ENCODE data around the gene SLC26A8. TPM values are rescaled to one million over a fixed set of nuclear protein-coding genes. Genes with fewer than 3 reads are reported as not detected.

The SLC26A8 gene
- total RNA-seq, 3 donors from 2014 or later: 0.29 to 0.48 TPM; not detected in 1

DNA sequence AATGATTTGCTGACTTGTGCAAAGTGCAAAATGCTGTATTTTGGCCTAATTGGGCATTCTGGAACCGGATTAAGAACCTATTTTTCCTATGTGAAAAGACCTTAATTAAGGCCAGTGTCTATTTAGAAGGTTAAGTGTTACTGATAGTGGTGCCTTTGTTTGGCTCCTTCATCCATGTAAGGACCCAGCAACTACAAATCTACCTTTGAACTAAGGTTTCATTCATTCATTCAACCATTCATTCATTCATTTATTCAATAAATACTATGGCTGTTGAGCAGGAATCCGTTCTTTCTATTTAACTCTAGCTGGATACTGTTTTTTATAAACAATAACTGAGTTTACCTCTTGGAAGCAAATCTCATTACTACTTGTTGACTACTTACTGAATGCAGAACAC, 36.8 kb upstream of the SLC26A8 start:
- H3K27me3 ChIP-seq: no peaks in the 10 kb centered on the region
- no peak for DNase-seq (ENCODE audit: low spot score in 2 of 2)
- no peak overlapping the region for H3K27ac ChIP-seq
- TF ChIP-seq, protein P1, sequence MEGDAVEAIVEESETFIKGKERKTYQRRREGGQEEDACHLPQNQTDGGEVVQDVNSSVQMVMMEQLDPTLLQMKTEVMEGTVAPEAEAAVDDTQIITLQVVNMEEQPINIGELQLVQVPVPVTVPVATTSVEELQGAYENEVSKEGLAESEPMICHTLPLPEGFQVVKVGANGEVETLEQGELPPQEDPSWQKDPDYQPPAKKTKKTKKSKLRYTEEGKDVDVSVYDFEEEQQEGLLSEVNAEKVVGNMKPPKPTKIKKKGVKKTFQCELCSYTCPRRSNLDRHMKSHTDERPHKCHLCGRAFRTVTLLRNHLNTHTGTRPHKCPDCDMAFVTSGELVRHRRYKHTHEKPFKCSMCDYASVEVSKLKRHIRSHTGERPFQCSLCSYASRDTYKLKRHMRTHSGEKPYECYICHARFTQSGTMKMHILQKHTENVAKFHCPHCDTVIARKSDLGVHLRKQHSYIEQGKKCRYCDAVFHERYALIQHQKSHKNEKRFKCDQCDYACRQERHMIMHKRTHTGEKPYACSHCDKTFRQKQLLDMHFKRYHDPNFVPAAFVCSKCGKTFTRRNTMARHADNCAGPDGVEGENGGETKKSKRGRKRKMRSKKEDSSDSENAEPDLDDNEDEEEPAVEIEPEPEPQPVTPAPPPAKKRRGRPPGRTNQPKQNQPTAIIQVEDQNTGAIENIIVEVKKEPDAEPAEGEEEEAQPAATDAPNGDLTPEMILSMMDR (IDR thresholded peaks at IDR 0.05): no peak
- TF ChIP-seq POLR2A (IDR thresholded peaks at IDR 0.05) (no peak), POLR2AphosphoS5 (IDR thresholded peaks at IDR 0.05) (no peak)
- H3K4me1 ChIP-seq: no peaks in the 10 kb centered on the region
- H3K9me3 ChIP-seq: no peaks in the 10 kb centered on the region
- no peaks in the 10 kb centered on the region for H3K36me3 ChIP-seq
- intact Hi-C loops (cut with DNase I; ENCODE audit: low total_unique reads): loop anchor here (5.0 kb wide), 1 partner anchor 719 kb away; the partner anchor contains the start of gene PPARD
- no peak overlapping the region for H3K4me3 ChIP-seq

DNA sequence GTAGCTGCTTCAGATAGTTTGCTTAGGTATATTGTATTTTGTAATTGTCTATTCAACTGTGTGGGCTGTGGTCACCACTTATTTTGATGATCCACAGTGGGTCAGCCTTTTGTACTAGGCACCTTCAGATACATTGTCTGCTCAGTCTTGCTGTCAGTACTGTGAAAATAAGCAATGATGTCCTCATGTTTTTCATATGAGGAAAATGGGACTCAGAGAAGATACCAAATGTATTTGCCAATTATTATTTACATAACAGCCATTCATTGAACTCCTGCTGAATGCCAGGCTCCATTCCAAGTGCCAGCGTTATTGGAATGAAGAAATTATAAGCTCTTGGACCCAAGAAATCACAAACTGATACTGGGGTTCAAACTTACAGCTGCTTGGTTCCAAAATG, 31.7 kb upstream of the SLC26A8 start:
- Histone ChIP-seq H3K36me3 (peaks cover 4% of the 10 kb centered on the region), H3K4me1 (no peaks in the 10 kb centered on the region), H3K9me3 (no peaks in the 10 kb centered on the region), H3K27me3 (no peaks in the 10 kb centered on the region), H3K27ac (no peak overlapping the region), H3K4me3 (no peak overlapping the region)
- TF ChIP-seq POLR2AphosphoS5 (IDR thresholded peaks at IDR 0.05) (no peak), POLR2A (IDR thresholded peaks at IDR 0.05) (no peak)
- TF ChIP-seq, protein P1 (IDR thresholded peaks at IDR 0.05): no peak
- intact Hi-C loops (cut with DNase I; ENCODE audit: low total_unique reads): no loop called here
- no peak for DNase-seq (ENCODE audit: low spot score in 2 of 2)

DNA sequence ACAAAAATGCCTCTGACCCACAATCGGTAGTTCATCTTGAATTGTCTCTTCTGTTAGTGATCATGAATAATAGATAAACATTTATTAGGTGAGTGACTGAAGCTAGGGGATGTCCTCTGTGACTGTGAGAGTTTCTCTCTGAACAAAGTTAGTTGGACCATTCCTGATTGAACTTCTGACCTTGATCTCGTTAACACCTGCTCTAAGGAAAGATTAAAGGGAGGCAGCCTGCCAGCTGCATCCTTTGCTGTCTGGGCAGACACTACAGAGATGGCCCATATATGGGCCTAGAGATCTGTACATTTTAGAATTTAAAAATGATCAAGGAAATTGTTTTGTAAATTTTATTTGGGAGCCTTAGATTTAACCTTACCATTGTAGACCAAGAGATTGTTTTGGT, 30.5 kb upstream of the SLC26A8 start:
- Histone ChIP-seq H3K36me3 (peaks cover 4% of the 10 kb centered on the region), H3K9me3 (no peaks in the 10 kb centered on the region), H3K4me1 (no peaks in the 10 kb centered on the region), H3K27me3 (no peaks in the 10 kb centered on the region), H3K27ac (no peak overlapping the region), H3K4me3 (no peak overlapping the region)
- intact Hi-C loops (cut with DNase I; ENCODE audit: low total_unique reads): no loop called here
- DNase-seq (ENCODE audit: low spot score in 2 of 2): no peak
- TF ChIP-seq POLR2AphosphoS5 (IDR thresholded peaks at IDR 0.05): no peak
- TF ChIP-seq POLR2A (IDR thresholded peaks at IDR 0.05): no peak
- TF ChIP-seq, protein P1 (IDR thresholded peaks at IDR 0.05): no peak

DNA sequence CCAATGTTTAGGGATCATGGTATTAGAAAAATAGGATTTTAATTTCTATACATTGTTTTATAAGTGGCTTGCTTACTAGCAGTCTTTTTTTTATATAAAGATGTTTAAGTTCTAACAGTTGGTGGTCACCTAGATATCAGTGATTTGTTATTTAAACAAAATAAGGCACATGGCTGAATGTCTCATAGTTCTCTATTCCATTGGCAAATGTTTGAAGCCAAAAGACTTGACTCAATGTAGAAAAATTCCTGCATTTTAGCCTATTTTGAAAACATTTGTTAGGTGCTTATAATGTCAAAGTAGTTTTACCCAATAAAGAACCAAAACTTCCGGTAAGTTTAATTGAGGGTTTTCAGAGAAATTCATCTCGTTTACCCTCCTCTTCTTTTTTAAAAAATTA, 30.0 kb upstream of the SLC26A8 start:
- TF ChIP-seq POLR2A (IDR thresholded peaks at IDR 0.05): no peak
- TF ChIP-seq, protein P1 (IDR thresholded peaks at IDR 0.05): no peak
- no peak for TF ChIP-seq POLR2AphosphoS5 (IDR thresholded peaks at IDR 0.05)
- H3K27me3 ChIP-seq: no peaks in the 10 kb centered on the region
- no peak for DNase-seq (ENCODE audit: low spot score in 2 of 2)
- H3K4me1 ChIP-seq: no peaks in the 10 kb centered on the region
- no peak overlapping the region for H3K4me3 ChIP-seq
- intact Hi-C loops (cut with DNase I; ENCODE audit: low total_unique reads): no loop called here
- H3K27ac ChIP-seq: no peak overlapping the region
- peaks cover 4% of the 10 kb centered on the region for H3K36me3 ChIP-seq
- no peaks in the 10 kb centered on the region for H3K9me3 ChIP-seq

DNA sequence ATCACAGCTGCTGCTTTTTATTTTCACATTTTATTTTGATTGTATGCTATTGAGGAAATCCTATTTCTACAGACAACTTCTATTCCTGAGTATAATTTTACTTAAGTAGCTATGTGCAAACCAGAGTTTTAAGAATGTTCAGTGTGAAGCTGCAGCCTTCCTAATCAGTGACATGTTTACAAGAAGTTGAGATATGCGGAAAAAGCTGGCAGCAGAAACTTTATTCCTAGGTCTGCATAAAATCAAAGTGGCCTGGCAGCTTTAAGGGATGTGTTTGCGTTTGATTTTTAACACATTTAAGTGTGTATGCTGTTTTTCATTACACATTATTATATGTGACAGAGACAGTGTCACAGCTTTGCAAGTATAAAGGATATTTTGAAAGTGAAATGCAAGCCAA, 29.4 kb upstream of the SLC26A8 start:
- no peak for DNase-seq (ENCODE audit: low spot score in 2 of 2)
- intact Hi-C loops (cut with DNase I; ENCODE audit: low total_unique reads): no loop called here
- H3K27me3 ChIP-seq: no peaks in the 10 kb centered on the region
- H3K9me3 ChIP-seq: no peaks in the 10 kb centered on the region
- TF ChIP-seq POLR2A (IDR thresholded peaks at IDR 0.05): no peak
- no peak for TF ChIP-seq POLR2AphosphoS5 (IDR thresholded peaks at IDR 0.05)
- H3K4me1 ChIP-seq: no peaks in the 10 kb centered on the region
- no peak overlapping the region for H3K27ac ChIP-seq
- H3K4me3 ChIP-seq: no peak overlapping the region
- H3K36me3 ChIP-seq: peaks cover 4% of the 10 kb centered on the region

DNA sequence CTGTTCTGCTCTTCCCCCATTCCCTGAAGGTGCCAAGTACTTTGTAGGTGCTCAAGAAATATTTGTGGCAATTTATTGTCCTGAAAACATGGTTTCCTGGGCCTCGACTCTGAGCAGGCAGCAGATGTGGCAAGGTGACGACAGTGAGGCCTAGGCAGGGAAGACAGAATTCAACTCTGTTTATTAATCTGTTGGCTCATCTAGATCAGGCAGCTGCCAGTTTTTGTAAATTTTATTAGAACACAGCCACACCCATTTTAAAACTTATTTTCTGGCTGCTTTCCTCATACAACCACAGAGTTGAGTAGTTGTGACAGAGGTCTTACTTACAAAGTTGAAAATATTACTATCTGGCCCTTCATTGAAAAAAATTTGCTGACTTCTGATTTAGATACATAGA, 27.7 kb upstream of the SLC26A8 start:
- Histone ChIP-seq H3K9me3 (no peaks in the 10 kb centered on the region), H3K36me3 (peaks cover 4% of the 10 kb centered on the region), H3K4me3 (no peak overlapping the region), H3K27me3 (no peaks in the 10 kb centered on the region), H3K27ac (peak overlapping the region; percentile 35 to 37), H3K4me1 (no peaks in the 10 kb centered on the region)
- no peak for TF ChIP-seq POLR2A (IDR thresholded peaks at IDR 0.05)
- peak in 2 of 3 donors; percentile 35 to 65 for TF ChIP-seq POLR2AphosphoS5 (IDR thresholded peaks at IDR 0.05)
- TF ChIP-seq, protein P1 (IDR thresholded peaks at IDR 0.05): no peak
- intact Hi-C loops (cut with DNase I; ENCODE audit: low total_unique reads): no loop called here
- DNase-seq (ENCODE audit: low spot score in 2 of 2): no peak

Data from breast epithelium (tissue), 4 donors.